ENCODE measurements around the gene SEC22C.
"Not testable (repeated sequence)": the region's sequence is repeated elsewhere in the genome, so short reads cannot be mapped to it uniquely, and the experiment has no call there.

Gene SEC22C
- long read RNA-seq, donor 1, transcript SEC22C-202 (7 exons, 1,608 nt), result major isoform, 7 of 121 reads
- long read RNA-seq, donor 1, partial matches to known transcripts, result 110 of 121 reads
- long read RNA-seq, donor 1, other reads (novel, unspliced or antisense), result 0 of 121 reads
- long read RNA-seq, donor 2, partial matches to known transcripts, result 84 of 87 reads
- long read RNA-seq, donor 2, other reads (novel, unspliced or antisense), result 0 of 87 reads
- long read RNA-seq, donor 3, partial matches to known transcripts, result 23 of 44 reads
- long read RNA-seq, donor 3, other reads (novel, unspliced or antisense), result 14 of 44 reads
- long read RNA-seq, donor 4, transcript SEC22C-202 (7 exons, 1,608 nt), result major isoform, 9 of 13 reads
- long read RNA-seq, donor 4, partial matches to known transcripts, result 0 of 13 reads
- long read RNA-seq, donor 4, other reads (novel, unspliced or antisense), result 0 of 13 reads
- long read RNA-seq, donor 5, partial matches to known transcripts, result 10 of 16 reads
- long read RNA-seq, donor 5, other reads (novel, unspliced or antisense), result 0 of 16 reads
- long read RNA-seq, donor 6, transcript SEC22C-201 (7 exons, 1,380 nt), result major isoform, 5 of 76 reads
- long read RNA-seq, donor 6, partial matches to known transcripts, result 67 of 76 reads
- long read RNA-seq, donor 6, other reads (novel, unspliced or antisense), result 0 of 76 reads
- long read RNA-seq, donor 7, transcript SEC22C-202 (7 exons, 1,608 nt), result major isoform, 11 of 60 reads
- long read RNA-seq, donor 7, partial matches to known transcripts, result 48 of 60 reads
- long read RNA-seq, donor 7, other reads (novel, unspliced or antisense), result 0 of 60 reads
- long read RNA-seq, donor 8, transcript SEC22C-202 (7 exons, 1,608 nt), result major isoform, 8 of 70 reads
- long read RNA-seq, donor 8, partial matches to known transcripts, result 62 of 70 reads
- long read RNA-seq, donor 8, other reads (novel, unspliced or antisense), result 0 of 70 reads

- DNase-seq, result peak; percentile 92
These were observed at the start of gene SEC22C for GRCh38 chr3:42581709-42582473. SEC22C (minus strand) TSS chr3:42581967; CDS start chr3:42569046, 12,921 bp downstream.

- no peak for DNase-seq
These were observed 31.7 kb upstream of the SEC22C start for GRCh38 chr3:42613462-42613861.

- DNase-seq, result no peak
These were observed 31.2 kb upstream of the SEC22C start for GRCh38 chr3:42612928-42613327.

- no peak for DNase-seq
These were observed 30.4 kb upstream of the SEC22C start for GRCh38 chr3:42612217-42612616.

GRCh38 chr3:42610976-42611375 is 29.2 kb upstream of the SEC22C start:
- DNase-seq, result no peak

- no peak for DNase-seq
These were observed 26.8 kb upstream of the SEC22C start for GRCh38 chr3:42608581-42608980.

GRCh38 chr3:42605546-42606173 is 23.9 kb upstream of the SEC22C start:
- no peak for DNase-seq

- no peak for DNase-seq
These were observed 21.2 kb upstream of the SEC22C start for GRCh38 chr3:42602961-42603360.

- DNase-seq, result no peak
These were observed 20.3 kb upstream of the SEC22C start for GRCh38 chr3:42601896-42602581.

GRCh38 chr3:42600958-42601675 is 19.4 kb upstream of the SEC22C start:
- DNase-seq, result peak; percentile 88

- DNase-seq, result peak; percentile 99
These were observed 18.6 kb upstream of the SEC22C start, which contains the start of gene NKTR for GRCh38 chr3:42600111-42600957. NKTR (plus strand) TSS chr3:42600686; CDS start chr3:42601007, 321 bp downstream.

- DNase-seq, result not testable (repeated sequence)
These were observed 15.3 kb upstream of the SEC22C start for GRCh38 chr3:42597098-42597497.

GRCh38 chr3:42595682-42596081 is 13.9 kb upstream of the SEC22C start:
- DNase-seq, result no peak

- DNase-seq, result no peak
These were observed 11.9 kb upstream of the SEC22C start for GRCh38 chr3:42593635-42594034.

- DNase-seq, result no peak
These were observed 10.0 kb upstream of the SEC22C start for GRCh38 chr3:42591811-42592210.

- DNase-seq, result peak; percentile 71
These were observed 9.4 kb upstream of the SEC22C start for GRCh38 chr3:42590989-42591756.

GRCh38 chr3:42589382-42590109 is 7.8 kb upstream of the SEC22C start:
- no peak for DNase-seq

GRCh38 chr3:42588625-42589024 is 6.9 kb upstream of the SEC22C start:
- no peak for DNase-seq

All from right kidney (tissue), 9 donors.